ENCODE measurements around the gene OR4A15.

The OR4A15 gene

GRCh38 chr11:55367674-55368073 is at the start of gene OR4A15:
Gene OR4A15 (plus strand): TSS chr11:55367974. CDS start chr11:55367974, 0 bp downstream.
- no peak for DNase-seq (ENCODE audit: low spot score)

- DNase-seq (ENCODE audit: low spot score), result no peak
Observed at GRCh38 chr11:55324500-55324899, 43.3 kb upstream of the OR4A15 start.

GRCh38 chr11:55342901-55343300 is 24.9 kb upstream of the OR4A15 start, which contains the start of gene OR4A16:
Gene OR4A16 (plus strand): TSS chr11:55343201. CDS start chr11:55343201, 0 bp downstream.
- no peak for DNase-seq (ENCODE audit: low spot score)

DNA sequence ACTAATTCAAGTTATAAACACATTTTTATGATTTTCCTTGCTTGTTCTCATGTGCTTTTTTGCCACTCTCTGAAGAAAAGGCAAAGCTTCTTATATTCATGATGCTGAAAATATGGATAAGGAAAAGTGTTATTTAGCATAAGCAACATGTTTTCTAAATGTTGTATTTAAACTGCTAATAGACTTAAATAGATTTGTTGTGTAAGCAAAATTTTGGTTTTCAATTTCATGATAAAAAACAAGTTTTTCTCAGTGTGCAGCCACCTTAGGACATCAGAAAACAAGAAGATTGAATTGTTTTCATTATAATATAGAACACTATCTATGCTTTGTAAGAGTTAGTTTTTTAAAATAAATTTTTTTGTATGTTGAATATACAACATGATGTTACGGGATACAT is 22.5 kb upstream of the OR4A15 start:
- no peak for DNase-seq (ENCODE audit: low spot score)

GRCh38 chr11:55349032-55349431 is 18.7 kb upstream of the OR4A15 start:
- DNase-seq (ENCODE audit: low spot score), result no peak

DNA sequence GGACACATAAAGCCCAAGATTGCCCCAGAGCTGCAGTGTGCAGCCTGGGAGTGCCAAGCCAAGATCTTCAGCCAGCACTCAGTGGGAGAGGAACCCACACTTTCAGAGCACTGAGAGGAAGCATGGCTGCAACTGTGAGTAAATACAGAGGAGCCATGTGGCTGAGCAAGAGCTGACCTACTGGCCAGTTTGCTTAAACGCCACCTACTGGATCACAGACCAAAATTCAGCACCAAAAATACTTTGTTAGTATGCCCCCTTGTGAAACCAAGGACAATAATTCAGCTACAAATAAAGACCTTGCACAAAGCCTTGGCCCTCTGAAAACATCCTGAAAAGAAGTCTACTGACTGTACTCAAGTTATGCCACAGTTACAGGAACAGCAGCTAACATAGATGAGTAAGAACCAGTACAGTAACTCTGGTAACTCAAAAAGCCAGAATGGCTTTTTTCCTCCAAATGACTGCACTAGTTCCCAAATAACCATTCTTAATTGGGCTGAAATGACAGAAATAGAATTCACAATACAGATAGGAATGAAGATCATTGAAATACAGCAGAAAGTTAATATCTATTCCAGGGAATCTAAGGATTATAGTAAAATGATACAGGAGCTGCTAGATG is 10.1 kb upstream of the OR4A15 start:
- DNase-seq (ENCODE audit: low spot score), result no peak

DNA sequence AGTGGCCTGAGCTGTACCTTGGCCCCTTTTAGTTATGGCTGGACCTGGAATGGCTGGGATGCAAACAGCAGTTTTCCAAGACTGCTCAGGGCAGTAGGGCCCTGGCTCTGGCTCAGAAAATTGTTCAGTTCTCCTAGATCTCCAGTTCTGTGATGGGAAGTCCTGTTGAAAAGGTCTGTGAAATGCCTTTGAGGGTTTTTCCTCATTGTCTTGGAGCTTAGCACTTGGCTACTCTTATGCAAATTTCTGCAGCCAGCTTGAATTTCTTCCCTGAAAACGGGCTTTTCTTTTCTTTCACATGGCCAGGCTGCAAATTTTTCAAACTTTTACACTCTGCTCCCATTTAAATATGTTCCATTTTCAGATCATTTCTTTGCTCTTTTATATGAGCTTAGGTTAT is 33.2 kb downstream of the OR4A15 start:
- no peak for DNase-seq (ENCODE audit: low spot score)

Measured in iPS-NIHi11 (cell line).